ENCODE data around the gene YIPF2. TPM values are rescaled to one million over a fixed set of nuclear protein-coding genes. Genes with fewer than 3 reads are reported as not detected.
A peak's percentile ranks its signal among the peaks of the same experiment; 100 is the strongest.

YIPF2 gene
- total RNA-seq, 1 donor, result 112 TPM

DNA sequence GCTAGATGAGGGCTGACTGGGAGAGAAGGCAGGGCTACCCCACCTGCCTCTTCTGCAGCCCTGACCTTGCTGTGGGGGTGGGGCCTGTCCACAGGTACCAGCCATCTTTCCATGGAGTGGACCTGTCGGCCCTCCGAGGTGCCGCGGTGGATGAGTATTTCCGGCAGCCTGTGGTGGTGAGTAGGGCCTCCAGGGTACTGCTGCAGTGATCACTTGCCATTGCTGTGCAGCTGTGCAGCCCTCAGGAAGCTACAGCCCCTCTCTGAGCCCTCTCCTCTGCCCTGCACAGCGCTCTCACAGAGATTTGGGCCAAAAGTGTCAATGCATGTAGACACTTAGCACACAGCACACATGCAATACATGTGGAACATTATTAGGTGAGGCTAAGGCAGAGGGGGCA, 11.8 kb downstream of the YIPF2 start:
- H3K4me3 ChIP-seq (ENCODE audit: low read depth, low read length), result no peak overlapping the region
- no peak for DNase-seq (ENCODE audit: low read depth)
- TF ChIP-seq, protein P1, sequence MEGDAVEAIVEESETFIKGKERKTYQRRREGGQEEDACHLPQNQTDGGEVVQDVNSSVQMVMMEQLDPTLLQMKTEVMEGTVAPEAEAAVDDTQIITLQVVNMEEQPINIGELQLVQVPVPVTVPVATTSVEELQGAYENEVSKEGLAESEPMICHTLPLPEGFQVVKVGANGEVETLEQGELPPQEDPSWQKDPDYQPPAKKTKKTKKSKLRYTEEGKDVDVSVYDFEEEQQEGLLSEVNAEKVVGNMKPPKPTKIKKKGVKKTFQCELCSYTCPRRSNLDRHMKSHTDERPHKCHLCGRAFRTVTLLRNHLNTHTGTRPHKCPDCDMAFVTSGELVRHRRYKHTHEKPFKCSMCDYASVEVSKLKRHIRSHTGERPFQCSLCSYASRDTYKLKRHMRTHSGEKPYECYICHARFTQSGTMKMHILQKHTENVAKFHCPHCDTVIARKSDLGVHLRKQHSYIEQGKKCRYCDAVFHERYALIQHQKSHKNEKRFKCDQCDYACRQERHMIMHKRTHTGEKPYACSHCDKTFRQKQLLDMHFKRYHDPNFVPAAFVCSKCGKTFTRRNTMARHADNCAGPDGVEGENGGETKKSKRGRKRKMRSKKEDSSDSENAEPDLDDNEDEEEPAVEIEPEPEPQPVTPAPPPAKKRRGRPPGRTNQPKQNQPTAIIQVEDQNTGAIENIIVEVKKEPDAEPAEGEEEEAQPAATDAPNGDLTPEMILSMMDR (IDR thresholded peaks at IDR 0.05; ENCODE audit: insufficient read depth, low read depth, low read length), result no peak

DNA sequence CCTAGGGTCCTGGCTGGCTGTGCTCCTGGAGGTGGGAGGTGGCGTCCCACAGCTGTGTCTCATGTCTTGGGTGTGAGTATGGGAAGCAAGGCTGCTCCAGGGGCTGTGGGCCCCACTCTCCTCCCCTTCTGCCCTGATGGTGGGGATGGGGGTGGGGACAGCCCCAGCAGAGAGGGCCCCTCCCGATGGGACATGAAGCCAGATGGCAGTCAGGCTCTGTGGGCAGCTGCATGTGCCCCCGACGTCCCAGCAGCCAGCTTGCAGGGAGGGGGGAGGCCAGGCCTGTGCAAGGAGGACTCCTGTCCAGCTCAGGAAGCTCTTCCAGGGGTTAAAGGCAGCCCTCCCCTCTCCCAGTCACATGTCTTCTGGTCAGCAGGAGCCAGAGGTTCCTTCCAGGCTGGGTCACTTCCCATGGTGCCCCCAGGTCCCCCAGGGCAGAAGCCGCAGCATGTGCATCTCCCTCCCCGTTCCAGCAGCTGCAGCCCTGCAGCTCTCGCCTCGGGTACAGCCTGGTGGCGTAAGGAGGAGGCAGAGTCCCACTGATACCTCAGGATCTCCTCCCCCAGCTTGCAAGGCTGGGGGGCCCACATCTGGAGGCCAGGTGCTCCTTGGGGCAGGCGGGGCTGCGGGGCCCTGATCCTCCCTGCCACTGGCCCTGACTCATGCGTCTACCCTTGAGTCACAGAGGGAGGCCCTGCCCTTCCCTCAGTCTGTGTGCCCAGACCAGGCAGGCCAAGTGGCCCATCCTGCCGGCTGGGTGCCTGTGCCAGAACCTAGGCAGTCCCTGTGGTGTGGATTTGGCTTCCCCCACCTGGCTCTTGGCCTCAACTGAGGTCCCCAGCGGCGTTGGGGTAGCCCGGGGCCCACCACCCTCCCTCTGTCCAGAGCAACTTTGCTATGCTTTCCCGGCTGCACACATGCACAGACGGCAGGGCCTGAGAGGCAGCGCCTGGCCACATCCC, 13.0 kb downstream of the YIPF2 start:
- peak; percentile 95 for DNase-seq (ENCODE audit: low read depth)
- no peak overlapping the region for H3K4me3 ChIP-seq (ENCODE audit: low read depth, low read length)
- TF ChIP-seq, protein P1 (IDR thresholded peaks at IDR 0.05; ENCODE audit: insufficient read depth, low read depth, low read length), result peak; percentile 52

DNA sequence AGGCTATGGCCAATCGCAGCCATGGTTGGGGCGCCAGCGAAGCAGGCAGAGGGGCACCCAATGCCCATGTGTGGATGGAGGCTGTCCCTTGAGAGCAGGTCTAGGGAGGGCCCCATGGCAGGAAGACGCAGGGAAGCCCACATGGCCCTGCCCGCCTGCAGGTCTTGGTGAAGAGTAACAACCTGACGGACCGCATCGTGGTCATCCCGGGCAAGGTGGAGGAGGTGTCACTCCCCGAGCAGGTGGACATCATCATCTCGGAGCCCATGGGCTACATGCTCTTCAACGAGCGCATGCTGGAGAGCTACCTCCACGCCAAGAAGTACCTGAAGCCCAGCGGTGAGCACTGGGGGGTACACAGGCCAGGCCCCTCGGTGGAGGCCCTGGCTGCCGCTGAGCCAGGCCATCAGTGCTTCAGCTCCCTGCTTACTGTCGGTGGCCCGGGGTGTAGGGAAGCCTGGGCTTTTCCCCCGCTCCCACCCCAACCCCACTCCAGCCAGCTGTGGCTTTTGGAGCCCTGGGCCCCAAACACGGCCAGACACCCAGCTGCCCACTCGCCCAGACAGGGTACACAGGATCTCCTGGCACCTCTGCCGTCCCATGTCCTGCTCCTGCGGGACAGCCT, 14.6 kb downstream of the YIPF2 start:
- TF ChIP-seq, protein P1 (IDR thresholded peaks at IDR 0.05; ENCODE audit: insufficient read depth, low read depth, low read length), result no peak
- H3K4me3 ChIP-seq (ENCODE audit: low read depth, low read length), result no peak overlapping the region
- DNase-seq (ENCODE audit: low read depth), result no peak

DNA sequence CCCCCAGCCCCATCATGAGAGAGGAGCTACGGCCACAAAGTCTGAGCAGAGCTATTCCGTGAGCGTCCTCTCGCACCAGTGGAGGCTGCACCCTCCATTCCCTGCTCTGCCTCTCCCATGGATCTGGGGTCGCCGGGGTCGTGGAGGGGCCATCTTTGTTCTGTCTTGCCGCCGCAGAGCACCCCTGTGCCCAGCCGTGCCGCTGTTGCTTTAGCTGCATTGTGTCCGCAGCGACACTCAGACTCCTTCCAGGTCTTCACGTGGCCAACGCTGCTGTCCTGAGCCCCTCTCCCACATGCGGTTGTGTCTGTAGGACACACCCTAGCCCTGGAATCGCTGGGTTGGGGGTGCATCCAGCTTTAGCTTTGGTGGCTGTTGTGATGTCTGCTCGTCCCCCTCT, 15.8 kb downstream of the YIPF2 start:
- no peak overlapping the region for H3K4me3 ChIP-seq (ENCODE audit: low read depth, low read length)
- no peak for DNase-seq (ENCODE audit: low read depth)
- TF ChIP-seq, protein P1 (IDR thresholded peaks at IDR 0.05; ENCODE audit: insufficient read depth, low read depth, low read length), result no peak

DNA sequence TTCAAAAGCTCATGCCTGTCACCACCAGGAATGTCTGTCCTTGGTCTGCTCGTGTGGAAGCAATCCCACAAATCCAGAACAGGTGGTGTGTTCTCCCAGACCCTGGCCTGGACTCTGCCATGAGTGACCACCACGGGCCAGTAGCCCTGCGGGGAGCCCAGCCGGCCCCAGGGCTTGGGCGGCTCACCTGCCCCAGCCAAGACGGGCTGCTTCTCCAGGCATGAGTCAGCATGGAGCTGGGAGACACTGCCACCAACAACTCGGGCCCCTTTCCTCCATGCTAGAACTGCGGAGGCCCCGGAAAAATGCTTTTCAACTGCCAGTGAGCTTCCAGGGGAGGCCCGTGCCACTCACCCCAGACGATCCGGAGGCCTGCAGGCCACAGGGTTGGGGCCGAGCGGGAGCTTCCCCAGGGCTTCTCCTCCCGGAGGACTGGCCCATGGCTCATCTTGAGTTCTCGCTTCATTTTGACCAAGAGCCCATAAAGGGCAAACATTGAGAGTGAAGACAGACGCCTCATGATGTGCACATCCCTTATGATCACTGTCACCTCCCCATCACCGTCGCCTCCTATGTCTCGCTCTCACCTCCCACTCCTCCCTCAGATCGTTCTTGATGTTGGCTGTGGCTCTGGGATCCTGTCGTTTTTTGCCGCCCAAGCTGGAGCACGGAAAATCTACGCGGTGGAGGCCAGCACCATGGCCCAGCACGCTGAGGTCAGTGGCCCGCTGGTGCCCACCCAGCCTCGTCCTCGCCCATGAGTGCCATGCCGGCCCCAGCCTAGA, 16.7 kb downstream of the YIPF2 start:
- H3K4me3 ChIP-seq (ENCODE audit: low read depth, low read length), result no peak overlapping the region
- no peak for DNase-seq (ENCODE audit: low read depth)

DNA sequence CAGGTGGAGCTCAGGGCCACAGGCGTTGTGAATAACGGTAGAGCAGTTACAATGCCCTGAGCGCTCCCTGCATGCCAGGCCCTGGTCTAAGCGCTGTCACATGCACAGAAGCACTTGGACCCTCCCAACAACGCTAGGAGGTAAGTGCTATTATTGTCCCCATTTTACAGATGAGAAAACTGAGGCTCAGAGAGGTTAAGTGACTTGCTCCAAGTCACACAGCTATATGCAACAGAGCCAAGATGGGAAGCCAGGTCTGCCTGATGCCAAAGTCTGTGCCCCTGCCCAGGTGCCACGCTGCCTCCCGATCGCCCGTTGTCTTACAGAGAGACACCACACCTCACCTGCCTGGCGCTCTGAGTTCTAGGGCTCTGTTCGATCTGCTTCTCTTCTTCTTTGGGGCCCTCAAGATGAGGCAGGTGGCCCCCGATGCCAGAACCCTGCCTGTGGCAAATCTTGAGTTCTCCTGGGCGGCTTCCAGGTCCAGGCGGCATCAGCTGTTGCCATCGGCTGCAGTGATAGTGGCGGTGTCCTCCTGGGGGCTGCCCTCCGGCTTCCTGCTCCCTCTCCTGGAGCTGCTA, 20.0 kb downstream of the YIPF2 start:
- TF ChIP-seq, protein P1 (IDR thresholded peaks at IDR 0.05; ENCODE audit: insufficient read depth, low read depth, low read length), result no peak
- DNase-seq (ENCODE audit: low read depth), result no peak
- H3K4me3 ChIP-seq (ENCODE audit: low read depth, low read length), result no peak overlapping the region

More for the DNA sequence above, 16.7 kb downstream of the YIPF2 start:
- TF ChIP-seq, protein P1 (IDR thresholded peaks at IDR 0.05; ENCODE audit: insufficient read depth, low read depth, low read length), result no peak

All from fibroblast of villous mesenchyme (primary cell).